ENCODE results near the gene LRRN2.

LRRN2 gene

GRCh38 chr1:204650911-204651570 lies 34.5 kb downstream of the LRRN2 start:
- ATAC-seq (ENCODE audit: low read depth) (no peak), DNase-seq (ENCODE audit: low spot score in 2 of 2) (no peak)
- Mint-ChIP-seq H3K27ac (no peak overlapping the region), H3K9me3 (no peaks in the 10 kb centered on the region), H3K4me1 (peaks cover 5% of the 10 kb centered on the region), H3K4me3 (no peak overlapping the region), H3K27me3 (peaks cover 13% of the 10 kb centered on the region), H3K36me3 (no peaks in the 10 kb centered on the region)

- Mint-ChIP-seq H3K4me3 (no peak overlapping the region), H3K27ac (no peak overlapping the region), H3K4me1 (peaks cover 5% of the 10 kb centered on the region), H3K27me3 (peaks cover 12% of the 10 kb centered on the region), H3K9me3 (no peaks in the 10 kb centered on the region), H3K36me3 (no peaks in the 10 kb centered on the region)
- DNase-seq (ENCODE audit: low spot score in 2 of 2) (no peak), ATAC-seq (ENCODE audit: low read depth) (no peak)
Observed at GRCh38 chr1:204649721-204650521, 35.6 kb downstream of the LRRN2 start.

- peaks cover 15% of the 10 kb centered on the region for H3K27me3 Mint-ChIP-seq
- DNase-seq (ENCODE audit: low spot score in 2 of 2) (no peak), ATAC-seq (ENCODE audit: low read depth) (no peak)
- H3K36me3 Mint-ChIP-seq: no peaks in the 10 kb centered on the region
- no peak overlapping the region for H3K27ac Mint-ChIP-seq
- peaks cover 5% of the 10 kb centered on the region for H3K4me1 Mint-ChIP-seq
- no peaks in the 10 kb centered on the region for H3K9me3 Mint-ChIP-seq
- no peak overlapping the region for H3K4me3 Mint-ChIP-seq
Observed at GRCh38 chr1:204648576-204648975, 37.0 kb downstream of the LRRN2 start.

- Mint-ChIP-seq H3K4me3 (no peak overlapping the region), H3K27ac (no peak overlapping the region), H3K4me1 (peaks cover 5% of the 10 kb centered on the region), H3K9me3 (no peaks in the 10 kb centered on the region), H3K27me3 (peaks cover 13% of the 10 kb centered on the region), H3K36me3 (no peaks in the 10 kb centered on the region)
- ATAC-seq (ENCODE audit: low read depth): no peak
- no peak for DNase-seq (ENCODE audit: low spot score in 2 of 2)
Observed at GRCh38 chr1:204647805-204648153, 37.8 kb downstream of the LRRN2 start.

- Mint-ChIP-seq H3K9me3 (no peaks in the 10 kb centered on the region), H3K27me3 (peaks cover 11% of the 10 kb centered on the region), H3K4me3 (no peak overlapping the region), H3K27ac (peak overlapping the region; percentile 29), H3K4me1 (peaks cover 3% of the 10 kb centered on the region), H3K36me3 (no peaks in the 10 kb centered on the region)
- ATAC-seq (ENCODE audit: low read depth): peak; percentile 35
- no peak for DNase-seq (ENCODE audit: low spot score in 2 of 2)
Observed at GRCh38 chr1:204647114-204647804, 38.3 kb downstream of the LRRN2 start.

DNA sequence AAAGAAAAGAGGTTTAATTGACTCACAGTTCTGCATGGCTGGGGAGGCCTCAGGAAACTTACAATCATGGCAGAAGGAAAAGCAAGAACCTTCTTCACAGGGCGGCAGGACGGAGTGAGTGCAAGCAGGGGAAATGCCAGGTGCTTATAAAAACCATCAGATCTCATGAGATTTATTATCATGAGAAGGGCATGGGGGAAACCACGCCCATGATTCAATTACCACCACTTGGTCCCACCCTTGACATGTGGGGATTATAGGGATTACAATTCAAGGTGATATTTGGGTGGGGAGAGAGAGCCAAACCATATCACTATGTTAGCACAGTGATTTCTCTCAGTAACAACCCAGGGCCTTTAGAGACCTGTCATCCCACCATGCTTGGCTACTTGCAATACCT lies 39.9 kb downstream of the LRRN2 start:
- peaks cover 9% of the 10 kb centered on the region for H3K27me3 Mint-ChIP-seq
- H3K4me1 Mint-ChIP-seq: peaks cover 3% of the 10 kb centered on the region
- no peak for DNase-seq (ENCODE audit: low spot score in 2 of 2)
- H3K27ac Mint-ChIP-seq: no peak overlapping the region
- no peak for ATAC-seq (ENCODE audit: low read depth)
- no peaks in the 10 kb centered on the region for H3K9me3 Mint-ChIP-seq
- no peak overlapping the region for H3K4me3 Mint-ChIP-seq
- H3K36me3 Mint-ChIP-seq: no peaks in the 10 kb centered on the region

DNA sequence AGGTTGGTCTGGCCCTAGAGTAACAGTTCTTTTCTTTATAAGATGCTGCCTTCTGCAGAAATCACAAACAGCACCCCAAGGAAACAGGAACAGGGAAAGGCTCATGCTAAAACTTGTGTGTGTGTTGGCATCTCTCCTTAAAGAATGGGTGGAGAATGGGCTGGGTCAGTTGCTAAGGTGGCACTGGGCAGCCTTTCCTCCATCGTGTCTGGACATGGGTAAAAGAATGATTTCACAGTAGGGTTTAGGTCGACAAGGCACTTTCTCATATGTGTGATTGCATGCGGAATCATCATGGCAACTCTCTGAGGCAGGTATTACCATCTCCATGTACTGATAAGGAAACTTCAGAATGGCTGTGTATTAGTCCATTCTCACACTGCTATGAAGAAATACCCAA lies 40.3 kb downstream of the LRRN2 start:
- peaks cover 3% of the 10 kb centered on the region for H3K4me1 Mint-ChIP-seq
- no peak for DNase-seq (ENCODE audit: low spot score in 2 of 2)
- no peaks in the 10 kb centered on the region for H3K9me3 Mint-ChIP-seq
- no peak overlapping the region for H3K4me3 Mint-ChIP-seq
- no peaks in the 10 kb centered on the region for H3K36me3 Mint-ChIP-seq
- H3K27me3 Mint-ChIP-seq: peaks cover 7% of the 10 kb centered on the region
- H3K27ac Mint-ChIP-seq: no peak overlapping the region
- no peak for ATAC-seq (ENCODE audit: low read depth)

DNA sequence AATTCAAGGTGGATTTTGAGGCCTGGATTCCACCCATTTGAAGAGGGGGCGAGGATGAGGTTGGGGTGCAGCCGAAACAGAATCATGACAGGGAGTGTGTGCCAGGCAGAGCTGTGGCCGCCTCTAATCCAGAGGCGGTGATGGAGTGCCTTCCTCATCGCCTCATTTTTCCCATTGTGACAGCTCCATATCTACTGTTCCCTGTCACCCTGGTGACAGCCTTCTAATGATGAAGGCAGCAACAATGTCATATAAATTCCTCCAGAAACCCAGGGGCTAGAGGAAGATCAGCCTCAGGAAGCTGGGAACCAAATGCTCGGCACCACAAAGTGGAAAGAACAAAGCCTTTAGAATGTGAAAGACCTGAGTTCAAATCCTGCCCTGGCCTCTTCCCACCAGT lies 42.0 kb downstream of the LRRN2 start:
- H3K4me1 Mint-ChIP-seq: peaks cover 3% of the 10 kb centered on the region
- no peak overlapping the region for H3K27ac Mint-ChIP-seq
- ATAC-seq (ENCODE audit: low read depth): no peak
- no peak for DNase-seq (ENCODE audit: low spot score in 2 of 2)
- H3K9me3 Mint-ChIP-seq: peaks cover 1% of the 10 kb centered on the region
- no peak overlapping the region for H3K4me3 Mint-ChIP-seq
- H3K36me3 Mint-ChIP-seq: no peaks in the 10 kb centered on the region
- H3K27me3 Mint-ChIP-seq: peaks cover 7% of the 10 kb centered on the region

DNA sequence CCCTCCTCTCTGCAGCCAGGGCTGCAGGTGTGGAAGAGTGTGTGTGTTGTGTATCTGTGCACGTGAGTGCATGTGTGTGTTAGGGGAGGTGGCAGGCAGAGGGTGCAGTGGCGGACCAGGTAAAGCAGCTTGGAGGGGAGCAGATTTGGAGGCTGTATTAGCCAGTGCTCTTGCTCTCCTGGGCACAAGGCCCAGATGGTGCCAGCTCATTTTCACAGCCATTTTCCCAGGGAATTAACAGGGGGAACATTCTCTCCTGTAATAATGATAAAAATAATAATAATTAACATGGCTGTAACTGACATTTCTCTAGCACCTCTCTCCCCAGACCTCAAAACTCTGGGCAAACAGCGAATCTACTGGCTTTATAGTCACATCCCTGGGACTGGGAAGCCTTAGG lies 43.6 kb downstream of the LRRN2 start:
- peaks cover 7% of the 10 kb centered on the region for H3K27me3 Mint-ChIP-seq
- DNase-seq (ENCODE audit: low spot score in 2 of 2) (no peak), ATAC-seq (ENCODE audit: low read depth) (no peak)
- no peak overlapping the region for H3K27ac Mint-ChIP-seq
- H3K4me3 Mint-ChIP-seq: no peak overlapping the region
- no peaks in the 10 kb centered on the region for H3K36me3 Mint-ChIP-seq
- peaks cover 1% of the 10 kb centered on the region for H3K9me3 Mint-ChIP-seq
- no peaks in the 10 kb centered on the region for H3K4me1 Mint-ChIP-seq

GRCh38 chr1:204641455-204641854 lies 44.1 kb downstream of the LRRN2 start:
- no peak overlapping the region for H3K4me3 Mint-ChIP-seq
- peaks cover 7% of the 10 kb centered on the region for H3K27me3 Mint-ChIP-seq
- no peaks in the 10 kb centered on the region for H3K4me1 Mint-ChIP-seq
- H3K27ac Mint-ChIP-seq: no peak overlapping the region
- H3K9me3 Mint-ChIP-seq: peaks cover 1% of the 10 kb centered on the region
- DNase-seq (ENCODE audit: low spot score in 2 of 2) (no peak), ATAC-seq (ENCODE audit: low read depth) (no peak)
- no peaks in the 10 kb centered on the region for H3K36me3 Mint-ChIP-seq

DNA sequence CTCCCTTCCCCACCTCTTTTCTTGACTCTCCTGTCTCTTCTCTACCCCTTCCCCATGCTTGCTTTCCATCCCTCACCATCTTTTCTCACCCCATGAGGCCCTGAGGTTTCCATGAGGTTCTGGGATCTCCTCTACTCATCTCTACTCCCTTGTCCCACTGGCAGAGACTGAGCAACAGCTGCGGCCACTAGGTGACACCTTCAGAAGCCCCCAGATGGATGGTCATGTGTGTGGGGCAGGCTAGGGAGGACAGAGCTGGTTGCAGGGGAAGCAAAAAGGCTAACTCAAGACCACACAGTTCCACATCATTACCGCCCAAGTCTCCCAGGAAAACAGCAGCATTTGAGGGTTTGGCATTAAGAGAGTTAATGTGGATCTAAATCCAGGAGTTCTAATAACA lies 45.0 kb downstream of the LRRN2 start:
- no peak for DNase-seq (ENCODE audit: low spot score in 2 of 2)
- Mint-ChIP-seq H3K36me3 (no peaks in the 10 kb centered on the region), H3K4me1 (no peaks in the 10 kb centered on the region), H3K4me3 (no peak overlapping the region), H3K9me3 (peaks cover 1% of the 10 kb centered on the region), H3K27ac (no peak overlapping the region), H3K27me3 (peaks cover 10% of the 10 kb centered on the region)
- no peak for ATAC-seq (ENCODE audit: low read depth)

DNA sequence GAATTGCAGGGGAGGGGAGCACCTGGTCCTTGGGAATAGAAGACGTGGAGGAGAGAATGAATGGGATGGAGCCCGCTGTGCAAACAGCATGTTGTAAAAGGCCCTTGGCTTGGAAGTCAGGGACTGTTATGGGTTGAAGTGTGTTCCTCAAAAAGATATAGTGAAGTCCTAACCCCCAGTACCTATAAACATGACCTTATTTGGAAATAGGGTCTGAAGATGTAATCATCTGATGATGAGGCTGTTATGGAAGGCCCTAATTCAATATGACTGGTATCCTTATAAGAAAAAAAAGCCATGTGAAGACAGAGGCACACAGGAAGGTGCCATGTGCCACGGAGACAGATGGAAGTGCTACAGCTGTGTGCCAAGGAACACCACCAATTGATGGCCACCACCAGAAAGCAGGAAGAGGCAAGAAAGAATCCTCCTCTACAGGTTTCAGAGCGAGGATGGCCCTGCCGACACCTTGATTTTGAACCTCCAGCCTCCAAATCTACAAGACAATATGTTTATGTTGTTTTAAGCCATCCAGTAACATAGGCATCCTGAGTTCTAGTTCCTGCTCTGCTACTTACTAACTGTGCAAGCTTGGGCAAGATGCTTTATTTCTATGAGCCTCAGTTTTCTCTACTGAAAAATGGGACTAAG lies 51.2 kb downstream of the LRRN2 start:
- DNase-seq (ENCODE audit: low spot score in 2 of 2): no peak
- peaks cover 21% of the 10 kb centered on the region for H3K27me3 Mint-ChIP-seq
- no peak overlapping the region for H3K27ac Mint-ChIP-seq
- no peak overlapping the region for H3K4me3 Mint-ChIP-seq
- ATAC-seq (ENCODE audit: low read depth): no peak
- H3K36me3 Mint-ChIP-seq: no peaks in the 10 kb centered on the region
- peaks cover 1% of the 10 kb centered on the region for H3K9me3 Mint-ChIP-seq
- H3K4me1 Mint-ChIP-seq: no peaks in the 10 kb centered on the region

GRCh38 chr1:204633665-204634064 lies 51.9 kb downstream of the LRRN2 start:
- no peak overlapping the region for H3K4me3 Mint-ChIP-seq
- no peak for ATAC-seq (ENCODE audit: low read depth)
- peaks cover 23% of the 10 kb centered on the region for H3K27me3 Mint-ChIP-seq
- H3K36me3 Mint-ChIP-seq: no peaks in the 10 kb centered on the region
- H3K9me3 Mint-ChIP-seq: peaks cover 1% of the 10 kb centered on the region
- DNase-seq (ENCODE audit: low spot score in 2 of 2): no peak
- no peak overlapping the region for H3K27ac Mint-ChIP-seq
- no peaks in the 10 kb centered on the region for H3K4me1 Mint-ChIP-seq
